ENCODE measurements around the gene TMSB4X.
A peak's percentile ranks its signal among the peaks of the same experiment; 100 is the strongest.

TMSB4X gene

GRCh38 chrX:13022926-13023325, 48.0 kb downstream of the TMSB4X start:
- Histone ChIP-seq H3F3A (ENCODE audit: insufficient read depth, low read length) (no peaks in the 10 kb centered on the region), H4K20me1 (ENCODE audit: insufficient read depth, low read length) (no peaks in the 10 kb centered on the region), H3K27ac (ENCODE audit: low read depth, low read length, poor library complexity, severe bottlenecking) (peak overlapping the region; percentile 36), H3K4me3 (ENCODE audit: low read depth, low read length, poor library complexity, severe bottlenecking) (no peak overlapping the region), H2AFZ (ENCODE audit: low read length) (no peak overlapping the region), H3K36me3 (ENCODE audit: insufficient read depth, low read length) (no peaks in the 10 kb centered on the region), H3K9me2 (ENCODE audit: low read depth, low read length) (no peaks in the 10 kb centered on the region), H3K4me1 (ENCODE audit: insufficient read depth, low read length, severe bottlenecking) (peaks cover 20% of the 10 kb centered on the region), H3K9ac (ENCODE audit: low read length) (no peak overlapping the region), H3K9me3 (ENCODE audit: low read length) (no peaks in the 10 kb centered on the region), H3K79me2 (ENCODE audit: insufficient read depth, low read length) (no peaks in the 10 kb centered on the region), H3K27me3 (ENCODE audit: insufficient read depth, low read length) (no peaks in the 10 kb centered on the region), H3K4me2 (ENCODE audit: low read length) (no peak overlapping the region)
- TF ChIP-seq EZH2 (IDR thresholded peaks at IDR 0.05; ENCODE audit: borderline replicate concordance, low read length) (no peak), CTCF (IDR thresholded peaks at IDR 0.05; ENCODE audit: low read length) (no peak)

DNA sequence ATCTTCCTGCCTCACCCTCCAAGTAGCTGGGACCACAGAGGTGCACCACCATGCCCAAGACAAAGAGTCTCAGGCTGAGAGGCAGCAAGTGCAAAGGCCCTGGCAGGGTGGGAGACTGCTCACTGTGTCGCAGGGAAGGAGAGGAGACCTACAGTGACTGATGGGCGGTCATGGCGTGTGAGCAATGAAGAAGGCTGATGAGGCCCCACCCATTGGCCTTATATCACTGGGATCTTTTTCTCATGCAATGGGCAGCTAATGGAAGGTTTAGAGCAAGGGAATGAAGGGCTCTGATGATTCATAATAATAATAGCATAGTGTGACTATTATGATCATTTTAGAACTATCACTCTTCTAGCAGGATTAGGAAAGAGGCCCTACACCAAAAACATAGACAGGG, 48.7 kb downstream of the TMSB4X start:
- H3K9me3 ChIP-seq (ENCODE audit: low read length), result no peaks in the 10 kb centered on the region
- no peaks in the 10 kb centered on the region for H4K20me1 ChIP-seq (ENCODE audit: insufficient read depth, low read length)
- TF ChIP-seq CTCF (IDR thresholded peaks at IDR 0.05; ENCODE audit: low read length), result no peak
- no peak for TF ChIP-seq EZH2 (IDR thresholded peaks at IDR 0.05; ENCODE audit: borderline replicate concordance, low read length)
- H3K27ac ChIP-seq (ENCODE audit: low read depth, low read length, poor library complexity, severe bottlenecking), result no peak overlapping the region
- peaks cover 20% of the 10 kb centered on the region for H3K4me1 ChIP-seq (ENCODE audit: insufficient read depth, low read length, severe bottlenecking)
- H3K9me2 ChIP-seq (ENCODE audit: low read depth, low read length), result no peaks in the 10 kb centered on the region
- H3F3A ChIP-seq (ENCODE audit: insufficient read depth, low read length), result no peaks in the 10 kb centered on the region
- H3K27me3 ChIP-seq (ENCODE audit: insufficient read depth, low read length), result no peaks in the 10 kb centered on the region
- no peaks in the 10 kb centered on the region for H3K36me3 ChIP-seq (ENCODE audit: insufficient read depth, low read length)
- no peak overlapping the region for H2AFZ ChIP-seq (ENCODE audit: low read length)
- H3K4me3 ChIP-seq (ENCODE audit: low read depth, low read length, poor library complexity, severe bottlenecking), result no peak overlapping the region
- no peak overlapping the region for H3K9ac ChIP-seq (ENCODE audit: low read length)
- H3K79me2 ChIP-seq (ENCODE audit: insufficient read depth, low read length), result no peaks in the 10 kb centered on the region
- no peak overlapping the region for H3K4me2 ChIP-seq (ENCODE audit: low read length)

GRCh38 chrX:13023979-13024378, 49.1 kb downstream of the TMSB4X start:
- Histone ChIP-seq H3K4me3 (ENCODE audit: low read depth, low read length, poor library complexity, severe bottlenecking) (no peak overlapping the region), H3K9me2 (ENCODE audit: low read depth, low read length) (no peaks in the 10 kb centered on the region), H3K36me3 (ENCODE audit: insufficient read depth, low read length) (no peaks in the 10 kb centered on the region), H3K9ac (ENCODE audit: low read length) (no peak overlapping the region), H3K27ac (ENCODE audit: low read depth, low read length, poor library complexity, severe bottlenecking) (no peak overlapping the region), H3K27me3 (ENCODE audit: insufficient read depth, low read length) (no peaks in the 10 kb centered on the region), H3K79me2 (ENCODE audit: insufficient read depth, low read length) (no peaks in the 10 kb centered on the region), H2AFZ (ENCODE audit: low read length) (no peak overlapping the region), H3F3A (ENCODE audit: insufficient read depth, low read length) (no peaks in the 10 kb centered on the region), H3K4me1 (ENCODE audit: insufficient read depth, low read length, severe bottlenecking) (peaks cover 22% of the 10 kb centered on the region), H3K4me2 (ENCODE audit: low read length) (no peak overlapping the region), H3K9me3 (ENCODE audit: low read length) (no peaks in the 10 kb centered on the region), H4K20me1 (ENCODE audit: insufficient read depth, low read length) (no peaks in the 10 kb centered on the region)
- no peak for TF ChIP-seq CTCF (IDR thresholded peaks at IDR 0.05; ENCODE audit: low read length)
- TF ChIP-seq EZH2 (IDR thresholded peaks at IDR 0.05; ENCODE audit: borderline replicate concordance, low read length), result no peak
